HEK293 (cell line): ENCODE data around the gene TET3.

Experiments used
- CTCF ChIA-PET: fragments of 350-600 bp; formaldehyde crosslinking; extraction: SDS; loops from one replicate; lab custom pipeline; 2021; ENCODE audit warnings: antibody characterized with exemption; lab: Yijun Ruan, JAX
- POLR2A ChIA-PET: fragments of 300-600 bp; formaldehyde crosslinking; extraction: SDS; loops from one replicate; lab custom pipeline; 2020; ENCODE audit warnings: antibody characterized with exemption, inconsistent platforms; lab: Yijun Ruan, JAX
- H3K27ac ChIP-seq: fragments of 200-500 bp; sonication (Bioruptor generic); 2 replicates; pipeline ENCODE4 v1.5.1; 2014; ENCODE audit warnings: low read depth, low read length, control low read depth, inconsistent platforms; ENCODE audit errors: extremely low read depth
- H3K36me3 ChIP-seq, 2 experiments: fragments of 200-500 bp in 1 of 2; sonication (Bioruptor generic) in 1 of 2; 1 replicate in 1 of 2; 2 replicates in 1 of 2; pipeline ENCODE4 v1.5.1; 2014 to 2017; ENCODE audit warnings: inconsistent platforms in 2 of 2, low read length in 2 of 2; ENCODE audit not compliant: control insufficient read depth in 2 of 2, insufficient read depth in 1 of 2
- H3K4me1 ChIP-seq: fragments of 200-500 bp; sonication (Bioruptor generic); 2 replicates; pipeline ENCODE4 v1.5.1; 2014; ENCODE audit warnings: mild to moderate bottlenecking, low read length, inconsistent platforms; ENCODE audit not compliant: control insufficient read depth, insufficient read depth
- H3K4me3 ChIP-seq: 2 replicates; pipeline ENCODE4 v1.5.1; 2011; ENCODE audit warnings: low read depth, mild to moderate bottlenecking, control low read depth, low read length, moderate library complexity
- H3K9me3 ChIP-seq: fragments of 200-500 bp; sonication (Bioruptor generic); 2 replicates; pipeline ENCODE4 v1.5.1; 2014; ENCODE audit warnings: low read depth, low read length, inconsistent platforms; ENCODE audit not compliant: control insufficient read depth, insufficient read depth
- HOXD13 ChIP-seq: sonication (generic); formaldehyde crosslinking; IDR thresholded peaks from 2 replicates; pipeline ENCODE4 v1.8.0; 2022; ENCODE audit warnings: missing genetic modification reagents, borderline replicate concordance
- KLF16 ChIP-seq: fragments of 450-650 bp; formaldehyde crosslinking; IDR thresholded peaks from 2 replicates; pipeline ENCODE4 v1.5.1; 2017; ENCODE audit warnings: missing biosample characterization, missing genetic modification characterization
- KLF8 ChIP-seq: fragments of 450-650 bp; formaldehyde crosslinking; IDR thresholded peaks from 2 replicates; pipeline ENCODE4 v1.5.1; 2016; ENCODE audit warnings: missing biosample characterization, missing genetic modification characterization
- KLF9 ChIP-seq: fragments of 450-650 bp; formaldehyde crosslinking; IDR thresholded peaks from 2 replicates; pipeline ENCODE4 v1.5.1; 2016; ENCODE audit warnings: missing biosample characterization, missing genetic modification characterization, low read depth
- TRIM28 ChIP-seq: IDR thresholded peaks from 2 replicates; pipeline ENCODE4 v1.6.1; 2011; ENCODE audit warnings: low read length, control low read depth, borderline replicate concordance
- ZBTB48 ChIP-seq: fragments of 450-650 bp; formaldehyde crosslinking; IDR thresholded peaks from 2 replicates; pipeline ENCODE4 v1.5.1; 2016; ENCODE audit warnings: missing biosample characterization, missing genetic modification characterization
- ZBTB7A ChIP-seq: fragments of 450-650 bp; formaldehyde crosslinking; IDR thresholded peaks from 2 replicates; pipeline ENCODE4 v1.5.1; 2016; ENCODE audit warnings: low read depth, missing biosample characterization, missing genetic modification characterization
- ZNF155 ChIP-seq: fragments of 450-650 bp; formaldehyde crosslinking; IDR thresholded peaks from 2 replicates; pipeline ENCODE4 v1.5.1; 2016; ENCODE audit warnings: missing biosample characterization, missing genetic modification characterization
- ZNF19 ChIP-seq: fragments of 450-650 bp; formaldehyde crosslinking; IDR thresholded peaks from 2 replicates; pipeline ENCODE4; 2016; ENCODE audit warnings: missing biosample characterization, missing genetic modification characterization, low read depth
- ZNF24 ChIP-seq: fragments of 450-650 bp; formaldehyde crosslinking; IDR thresholded peaks from 2 replicates; pipeline ENCODE4 v1.5.1; 2016; ENCODE audit warnings: missing biosample characterization, missing genetic modification characterization
- ZNF354C ChIP-seq: fragments of 450-650 bp; formaldehyde crosslinking; IDR thresholded peaks from 2 replicates; pipeline ENCODE4 v1.5.1; 2016; ENCODE audit warnings: missing biosample characterization, missing genetic modification characterization, low read depth, borderline replicate concordance
- ZNF394 ChIP-seq: fragments of 450-650 bp; formaldehyde crosslinking; IDR thresholded peaks from 2 replicates; pipeline ENCODE4 v1.5.1; 2016; ENCODE audit warnings: missing biosample characterization, missing genetic modification characterization, mild to moderate bottlenecking, moderate library complexity, borderline replicate concordance
- ZNF548 ChIP-seq: fragments of 450-650 bp; formaldehyde crosslinking; IDR thresholded peaks from 2 replicates; pipeline ENCODE4 v1.5.1; 2016; ENCODE audit warnings: missing biosample characterization, missing genetic modification characterization
- ZNF558 ChIP-seq: fragments of 450-650 bp; formaldehyde crosslinking; IDR thresholded peaks from 2 replicates; pipeline ENCODE4 v1.5.1; 2016; ENCODE audit warnings: missing biosample characterization, missing genetic modification characterization
- ZNF629 ChIP-seq: fragments of 450-650 bp; formaldehyde crosslinking; IDR thresholded peaks from 2 replicates; pipeline ENCODE4 v1.5.1; 2017; ENCODE audit warnings: missing biosample characterization, missing genetic modification characterization
- ZNF76 ChIP-seq: fragments of 450-650 bp; formaldehyde crosslinking; IDR thresholded peaks from 2 replicates; pipeline ENCODE4; 2016; ENCODE audit warnings: low read depth, missing biosample characterization, missing genetic modification characterization, borderline replicate concordance
- ZNF843 ChIP-seq: fragments of 450-650 bp; formaldehyde crosslinking; IDR thresholded peaks from 2 replicates; pipeline ENCODE4 v1.5.1; 2016; ENCODE audit warnings: missing biosample characterization, missing genetic modification characterization
- TF ChIP-seq, protein P1 (sequence below): fragments of 450-650 bp; formaldehyde crosslinking; IDR thresholded peaks from 2 replicates; pipeline ENCODE4 v1.5.1; 2016; ENCODE audit warnings: missing biosample characterization, missing genetic modification characterization
- TF ChIP-seq, protein P2 (sequence below): fragments of 450-650 bp; formaldehyde crosslinking; IDR thresholded peaks from 2 replicates; pipeline ENCODE4 v1.5.1; 2016; ENCODE audit warnings: missing biosample characterization, missing genetic modification characterization, low read depth
- TF ChIP-seq, protein P3 (sequence below): fragments of 450-650 bp; formaldehyde crosslinking; IDR thresholded peaks from 2 replicates; pipeline ENCODE4 v1.5.1; 2016; ENCODE audit warnings: missing biosample characterization, missing genetic modification characterization
- TF ChIP-seq, protein P4 (sequence below): fragments of 450-650 bp; formaldehyde crosslinking; IDR thresholded peaks from 2 replicates; pipeline ENCODE4 v1.5.1; 2016; ENCODE audit warnings: missing biosample characterization, missing genetic modification characterization
- TF ChIP-seq, protein P5 (sequence below): fragments of 450-650 bp; formaldehyde crosslinking; IDR thresholded peaks from 2 replicates; pipeline ENCODE4 v1.5.1; 2016; ENCODE audit warnings: missing biosample characterization, missing genetic modification characterization
- TF ChIP-seq, protein P6 (sequence below): fragments of 450-650 bp; formaldehyde crosslinking; IDR thresholded peaks from 2 replicates; pipeline ENCODE4 v1.5.1; 2016; ENCODE audit warnings: missing biosample characterization, missing genetic modification characterization

Gene TET3

DNA sequence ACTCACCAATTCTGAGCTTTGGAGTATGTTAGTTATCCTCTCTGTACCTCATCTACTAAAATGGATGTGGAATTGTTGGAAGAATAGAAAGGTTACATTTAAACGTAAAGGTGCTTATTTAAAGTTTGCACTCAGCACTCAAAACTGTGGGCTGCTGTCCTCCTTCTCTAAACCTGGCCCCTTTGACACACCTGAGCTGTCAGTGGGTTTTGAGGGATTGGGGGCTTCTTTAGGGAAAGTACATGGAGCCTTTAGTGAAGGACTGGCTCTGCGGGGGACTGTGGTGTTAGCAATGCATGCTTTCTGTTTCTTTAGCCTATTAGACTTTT is 47.2 kb downstream of the TET3 start (continued):
- TF ChIP-seq, protein P1, sequence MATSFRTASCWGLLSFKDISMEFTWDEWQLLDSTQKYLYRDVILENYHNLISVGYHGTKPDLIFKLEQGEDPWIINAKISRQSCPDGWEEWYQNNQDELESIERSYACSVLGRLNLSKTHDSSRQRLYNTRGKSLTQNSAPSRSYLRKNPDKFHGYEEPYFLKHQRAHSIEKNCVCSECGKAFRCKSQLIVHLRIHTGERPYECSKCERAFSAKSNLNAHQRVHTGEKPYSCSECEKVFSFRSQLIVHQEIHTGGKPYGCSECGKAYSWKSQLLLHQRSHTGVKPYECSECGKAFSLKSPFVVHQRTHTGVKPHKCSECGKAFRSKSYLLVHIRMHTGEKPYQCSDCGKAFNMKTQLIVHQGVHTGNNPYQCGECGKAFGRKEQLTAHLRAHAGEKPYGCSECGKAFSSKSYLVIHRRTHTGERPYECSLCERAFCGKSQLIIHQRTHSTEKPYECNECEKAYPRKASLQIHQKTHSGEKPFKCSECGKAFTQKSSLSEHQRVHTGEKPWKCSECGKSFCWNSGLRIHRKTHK (tag by site-specific recombination) = no peak
- TF ChIP-seq, protein P2, sequence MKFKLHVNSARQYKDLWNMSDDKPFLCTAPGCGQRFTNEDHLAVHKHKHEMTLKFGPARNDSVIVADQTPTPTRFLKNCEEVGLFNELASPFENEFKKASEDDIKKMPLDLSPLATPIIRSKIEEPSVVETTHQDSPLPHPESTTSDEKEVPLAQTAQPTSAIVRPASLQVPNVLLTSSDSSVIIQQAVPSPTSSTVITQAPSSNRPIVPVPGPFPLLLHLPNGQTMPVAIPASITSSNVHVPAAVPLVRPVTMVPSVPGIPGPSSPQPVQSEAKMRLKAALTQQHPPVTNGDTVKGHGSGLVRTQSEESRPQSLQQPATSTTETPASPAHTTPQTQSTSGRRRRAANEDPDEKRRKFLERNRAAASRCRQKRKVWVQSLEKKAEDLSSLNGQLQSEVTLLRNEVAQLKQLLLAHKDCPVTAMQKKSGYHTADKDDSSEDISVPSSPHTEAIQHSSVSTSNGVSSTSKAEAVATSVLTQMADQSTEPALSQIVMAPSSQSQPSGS = no peak
- TF ChIP-seq ZNF24 = no peak

DNA sequence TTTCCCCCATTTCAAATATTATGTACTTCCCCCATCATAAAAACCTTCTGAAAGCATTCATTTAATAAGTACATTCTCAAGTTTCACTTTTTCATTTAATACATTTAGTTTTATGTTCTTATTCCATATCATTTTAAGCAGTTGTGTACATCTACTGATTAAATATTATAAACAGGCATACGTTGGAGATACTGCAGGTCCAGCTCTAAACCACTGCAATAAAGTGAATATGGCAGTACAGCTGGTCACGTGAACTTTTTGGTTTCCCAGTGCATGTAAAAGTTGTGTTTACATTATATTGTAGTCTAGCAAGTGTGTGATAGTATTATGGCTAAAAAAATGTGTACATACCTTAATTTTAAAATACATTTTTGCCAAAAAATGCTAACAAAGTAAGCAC is 48.7 kb downstream of the TET3 start:
- Histone ChIP-seq H3K9me3 (no peaks in the 10 kb centered on the region), H3K36me3 (no peaks in the 10 kb centered on the region), H3K4me3 (no peak overlapping the region), H3K27ac (no peak overlapping the region), H3K4me1 (peaks cover 23% of the 10 kb centered on the region; the same call in 1 of the 2 replicates)
- ChIA-PET CTCF (no interaction called here), POLR2A (no interaction called here)
- TF ChIP-seq ZNF548 = no peak
- TF ChIP-seq ZNF394 = no peak
- TF ChIP-seq, protein P3, sequence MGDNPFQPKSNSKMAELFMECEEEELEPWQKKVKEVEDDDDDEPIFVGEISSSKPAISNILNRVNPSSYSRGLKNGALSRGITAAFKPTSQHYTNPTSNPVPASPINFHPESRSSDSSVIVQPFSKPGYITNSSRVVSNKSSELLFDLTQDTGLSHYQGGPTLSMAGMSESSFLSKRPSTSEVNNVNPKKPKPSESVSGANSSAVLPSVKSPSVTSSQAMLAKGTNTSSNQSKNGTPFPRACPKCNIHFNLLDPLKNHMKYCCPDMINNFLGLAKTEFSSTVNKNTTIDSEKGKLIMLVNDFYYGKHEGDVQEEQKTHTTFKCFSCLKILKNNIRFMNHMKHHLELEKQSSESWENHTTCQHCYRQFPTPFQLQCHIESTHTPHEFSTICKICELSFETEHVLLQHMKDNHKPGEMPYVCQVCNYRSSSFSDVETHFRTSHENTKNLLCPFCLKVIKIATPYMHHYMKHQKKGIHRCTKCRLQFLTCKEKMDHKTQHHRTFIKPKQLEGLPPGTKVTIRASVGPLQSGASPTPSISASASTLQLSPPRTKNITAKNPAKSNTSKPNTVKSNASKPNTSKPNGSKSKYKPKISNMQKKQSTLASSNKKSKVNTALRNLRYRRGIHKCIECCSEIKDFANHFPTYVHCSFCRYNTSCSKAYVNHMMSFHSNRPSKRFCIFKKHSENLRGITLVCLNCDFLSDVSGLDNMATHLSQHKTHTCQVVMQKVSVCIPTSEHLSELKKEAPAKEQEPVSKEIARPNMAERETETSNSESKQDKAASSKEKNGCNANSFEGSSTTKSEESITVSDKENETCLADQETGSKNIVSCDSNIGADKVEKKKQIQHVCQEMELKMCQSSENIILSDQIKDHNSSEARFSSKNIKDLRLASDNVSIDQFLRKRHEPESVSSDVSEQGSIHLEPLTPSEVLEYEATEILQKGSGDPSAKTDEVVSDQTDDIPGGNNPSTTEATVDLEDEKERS = no peak
- TF ChIP-seq ZNF629 (tag by site-specific recombination) = no peak
- no peak for TF ChIP-seq ZNF19 (tag by site-specific recombination)
- no peak for TF ChIP-seq HOXD13 (CRISPR knock-in tag)
- no peak for TF ChIP-seq ZNF843 (tag by site-specific recombination)
- TF ChIP-seq ZNF558 (tag by site-specific recombination) = no peak
- no peak for TF ChIP-seq ZBTB7A (tag by site-specific recombination)
- no peak for TF ChIP-seq KLF8
- no peak for TF ChIP-seq ZBTB48 (tag by site-specific recombination)
- TF ChIP-seq, protein P4, sequence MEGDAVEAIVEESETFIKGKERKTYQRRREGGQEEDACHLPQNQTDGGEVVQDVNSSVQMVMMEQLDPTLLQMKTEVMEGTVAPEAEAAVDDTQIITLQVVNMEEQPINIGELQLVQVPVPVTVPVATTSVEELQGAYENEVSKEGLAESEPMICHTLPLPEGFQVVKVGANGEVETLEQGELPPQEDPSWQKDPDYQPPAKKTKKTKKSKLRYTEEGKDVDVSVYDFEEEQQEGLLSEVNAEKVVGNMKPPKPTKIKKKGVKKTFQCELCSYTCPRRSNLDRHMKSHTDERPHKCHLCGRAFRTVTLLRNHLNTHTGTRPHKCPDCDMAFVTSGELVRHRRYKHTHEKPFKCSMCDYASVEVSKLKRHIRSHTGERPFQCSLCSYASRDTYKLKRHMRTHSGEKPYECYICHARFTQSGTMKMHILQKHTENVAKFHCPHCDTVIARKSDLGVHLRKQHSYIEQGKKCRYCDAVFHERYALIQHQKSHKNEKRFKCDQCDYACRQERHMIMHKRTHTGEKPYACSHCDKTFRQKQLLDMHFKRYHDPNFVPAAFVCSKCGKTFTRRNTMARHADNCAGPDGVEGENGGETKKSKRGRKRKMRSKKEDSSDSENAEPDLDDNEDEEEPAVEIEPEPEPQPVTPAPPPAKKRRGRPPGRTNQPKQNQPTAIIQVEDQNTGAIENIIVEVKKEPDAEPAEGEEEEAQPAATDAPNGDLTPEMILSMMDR = no peak
- no peak for TF ChIP-seq TRIM28
- no peak for TF ChIP-seq ZNF76 (tag by site-specific recombination)
- no peak for TF ChIP-seq KLF9 (tag by site-specific recombination)
- no peak for TF ChIP-seq KLF16 (tag by site-specific recombination)
- no peak for TF ChIP-seq ZNF155 (tag by site-specific recombination)
- no peak for TF ChIP-seq ZNF354C (tag by site-specific recombination)
- TF ChIP-seq, protein P5, sequence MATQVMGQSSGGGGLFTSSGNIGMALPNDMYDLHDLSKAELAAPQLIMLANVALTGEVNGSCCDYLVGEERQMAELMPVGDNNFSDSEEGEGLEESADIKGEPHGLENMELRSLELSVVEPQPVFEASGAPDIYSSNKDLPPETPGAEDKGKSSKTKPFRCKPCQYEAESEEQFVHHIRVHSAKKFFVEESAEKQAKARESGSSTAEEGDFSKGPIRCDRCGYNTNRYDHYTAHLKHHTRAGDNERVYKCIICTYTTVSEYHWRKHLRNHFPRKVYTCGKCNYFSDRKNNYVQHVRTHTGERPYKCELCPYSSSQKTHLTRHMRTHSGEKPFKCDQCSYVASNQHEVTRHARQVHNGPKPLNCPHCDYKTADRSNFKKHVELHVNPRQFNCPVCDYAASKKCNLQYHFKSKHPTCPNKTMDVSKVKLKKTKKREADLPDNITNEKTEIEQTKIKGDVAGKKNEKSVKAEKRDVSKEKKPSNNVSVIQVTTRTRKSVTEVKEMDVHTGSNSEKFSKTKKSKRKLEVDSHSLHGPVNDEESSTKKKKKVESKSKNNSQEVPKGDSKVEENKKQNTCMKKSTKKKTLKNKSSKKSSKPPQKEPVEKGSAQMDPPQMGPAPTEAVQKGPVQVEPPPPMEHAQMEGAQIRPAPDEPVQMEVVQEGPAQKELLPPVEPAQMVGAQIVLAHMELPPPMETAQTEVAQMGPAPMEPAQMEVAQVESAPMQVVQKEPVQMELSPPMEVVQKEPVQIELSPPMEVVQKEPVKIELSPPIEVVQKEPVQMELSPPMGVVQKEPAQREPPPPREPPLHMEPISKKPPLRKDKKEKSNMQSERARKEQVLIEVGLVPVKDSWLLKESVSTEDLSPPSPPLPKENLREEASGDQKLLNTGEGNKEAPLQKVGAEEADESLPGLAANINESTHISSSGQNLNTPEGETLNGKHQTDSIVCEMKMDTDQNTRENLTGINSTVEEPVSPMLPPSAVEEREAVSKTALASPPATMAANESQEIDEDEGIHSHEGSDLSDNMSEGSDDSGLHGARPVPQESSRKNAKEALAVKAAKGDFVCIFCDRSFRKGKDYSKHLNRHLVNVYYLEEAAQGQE (tag by site-specific recombination) = no peak
- TF ChIP-seq, protein P6, sequence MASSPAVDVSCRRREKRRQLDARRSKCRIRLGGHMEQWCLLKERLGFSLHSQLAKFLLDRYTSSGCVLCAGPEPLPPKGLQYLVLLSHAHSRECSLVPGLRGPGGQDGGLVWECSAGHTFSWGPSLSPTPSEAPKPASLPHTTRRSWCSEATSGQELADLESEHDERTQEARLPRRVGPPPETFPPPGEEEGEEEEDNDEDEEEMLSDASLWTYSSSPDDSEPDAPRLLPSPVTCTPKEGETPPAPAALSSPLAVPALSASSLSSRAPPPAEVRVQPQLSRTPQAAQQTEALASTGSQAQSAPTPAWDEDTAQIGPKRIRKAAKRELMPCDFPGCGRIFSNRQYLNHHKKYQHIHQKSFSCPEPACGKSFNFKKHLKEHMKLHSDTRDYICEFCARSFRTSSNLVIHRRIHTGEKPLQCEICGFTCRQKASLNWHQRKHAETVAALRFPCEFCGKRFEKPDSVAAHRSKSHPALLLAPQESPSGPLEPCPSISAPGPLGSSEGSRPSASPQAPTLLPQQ = no peak
